ENCODE results near the gene PLEKHG4B. TPM values are rescaled to one million over a fixed set of nuclear protein-coding genes. Genes with fewer than 3 reads are reported as not detected.

The PLEKHG4B gene
- total and polyA plus RNA-seq, 2 of the 8 experiments (the other 6 are each of a cell fraction or from before 2014, with no cell fraction given) = 31.1 to 43.6 TPM

- no peak overlapping the region for H3K23ac ChIP-seq (ENCODE audit: insufficient read length)
- H2BK120ac ChIP-seq (replicated peaks; ENCODE audit: low read depth, low read length) = peak overlapping the region; percentile 3
- no peak for DNase-seq (ENCODE audit: low read depth in 1 of 2, low spot score in 2 of 2)
- no peak overlapping the region for H3K18ac ChIP-seq (ENCODE audit: extremely low read depth, low read length)
- no peak overlapping the region; a peak in 1 of 7 replicates for H3K9ac ChIP-seq (replicated peaks in 1 of 4; ENCODE audit: extremely low read depth in 1 of 4, low read depth in 3 of 4, low read length in 3 of 4)
- no peaks in the 10 kb centered on the region for H3K9me3 ChIP-seq (ENCODE audit: insufficient read depth in 2 of 2, low read depth in 1 of 2, low read length in 1 of 2)
- H3K4me1 ChIP-seq (replicated peaks in 1 of 4; ENCODE audit: control insufficient read depth in 3 of 4, insufficient read depth in 4 of 4, low read length in 3 of 4) = peaks cover 3 to 24% (median 17%) of the 10 kb centered on the region in 4 experiments
- peaks cover 2% of the 10 kb centered on the region; the same call in 1 of the 2 replicates for H3K79me1 ChIP-seq (ENCODE audit: low read depth, low read length)
- no peaks in the 10 kb centered on the region for H3K23me2 ChIP-seq (ENCODE audit: low read depth, low read length)
- ChIA-PET POLR2A (ENCODE audit: partially characterized antibody) (interaction anchor here (0.8 to 5.2 kb wide), 4 partner anchors 9 to 43 kb away, joined by 3 to 65 read pairs (median 6); partner anchors contain the start of gene PLEKHG4B), CTCF (ENCODE audit: partially characterized antibody) (no interaction called here)
- FAIRE-seq = no peak
- H4K8ac ChIP-seq (ENCODE audit: extremely low read depth, insufficient read depth, low read length) = no peak overlapping the region
- no peak overlapping the region for H3K4me3 ChIP-seq (ENCODE audit: extremely low read depth in 1 of 4, insufficient read depth in 2 of 4, low read depth in 3 of 4, low read length in 4 of 4)
- no peak overlapping the region for H2AFZ ChIP-seq (ENCODE audit: low read length)
- peaks cover 0 to 2% of the 10 kb centered on the region in 2 experiments for H4K20me1 ChIP-seq (replicated peaks in 1 of 2; ENCODE audit: control insufficient read depth in 1 of 2, insufficient read depth in 2 of 2, low read length in 2 of 2)
- no peaks in the 10 kb centered on the region for H3K79me2 ChIP-seq (ENCODE audit: control insufficient read depth in 1 of 2, insufficient read depth in 2 of 2, low read length in 2 of 2)
- no peak overlapping the region for H4K5ac ChIP-seq (ENCODE audit: insufficient read length, low read depth, low read length)
- H3K4ac ChIP-seq (replicated peaks; ENCODE audit: insufficient read length, low read depth, low read length) = peak overlapping the region; percentile 94
- peak overlapping the region; percentile 42 to 64; a peak in 3 of 4 replicates for H3K4me2 ChIP-seq (ENCODE audit: insufficient read depth in 1 of 2, low read depth in 2 of 2, low read length in 2 of 2)
- H3K27ac ChIP-seq (ENCODE audit: low read depth, low read length) = no peak overlapping the region
- peak overlapping the region; percentile 16; the same call in 1 of the 2 replicates for H2BK20ac ChIP-seq (ENCODE audit: low read length)
- TF ChIP-seq CBX8 (IDR thresholded peaks at IDR 0.05; ENCODE audit: borderline replicate concordance, low read depth, low read length) (no peak), RFX5 (IDR thresholded peaks at IDR 0.05; ENCODE audit: borderline replicate concordance, low read depth, low read length) (no peak), ASH2L (IDR thresholded peaks at IDR 0.05; ENCODE audit: low read length) (no peak)
- TF ChIP-seq, protein P1, sequence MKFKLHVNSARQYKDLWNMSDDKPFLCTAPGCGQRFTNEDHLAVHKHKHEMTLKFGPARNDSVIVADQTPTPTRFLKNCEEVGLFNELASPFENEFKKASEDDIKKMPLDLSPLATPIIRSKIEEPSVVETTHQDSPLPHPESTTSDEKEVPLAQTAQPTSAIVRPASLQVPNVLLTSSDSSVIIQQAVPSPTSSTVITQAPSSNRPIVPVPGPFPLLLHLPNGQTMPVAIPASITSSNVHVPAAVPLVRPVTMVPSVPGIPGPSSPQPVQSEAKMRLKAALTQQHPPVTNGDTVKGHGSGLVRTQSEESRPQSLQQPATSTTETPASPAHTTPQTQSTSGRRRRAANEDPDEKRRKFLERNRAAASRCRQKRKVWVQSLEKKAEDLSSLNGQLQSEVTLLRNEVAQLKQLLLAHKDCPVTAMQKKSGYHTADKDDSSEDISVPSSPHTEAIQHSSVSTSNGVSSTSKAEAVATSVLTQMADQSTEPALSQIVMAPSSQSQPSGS (IDR thresholded peaks at IDR 0.05; ENCODE audit: low read length) = no peak
- 75% methylated on average over 3 of the region's 13 CpGs; no CpG with 5 or more reads in 1 of the 2 experiments for WGBS, 2 experiments (ENCODE audit: extremely low coverage in 1 of 2, insufficient coverage in 1 of 2, insufficient read length in 1 of 2, insufficient replicate concordance in 2 of 2, low coverage in 1 of 2, low lambda C conversion rate in 2 of 2, missing lambda C conversion rate in 1 of 2)
- peak overlapping the region; percentile 45; the same call in 1 of the 2 replicates for H2AK5ac ChIP-seq (ENCODE audit: low read depth, low read length)
- H2BK12ac ChIP-seq (ENCODE audit: low read depth, low read length) = peak overlapping the region; percentile 92
- no peak overlapping the region for H2BK5ac ChIP-seq (ENCODE audit: low read depth, low read length)
- H3K56ac ChIP-seq (replicated peaks; ENCODE audit: insufficient read length, low read depth, low read length) = no peak overlapping the region
- H2BK15ac ChIP-seq (ENCODE audit: low read length) = no peak overlapping the region
- H3K27me3 ChIP-seq (replicated peaks in 1 of 4; ENCODE audit: control insufficient read depth in 3 of 4, extremely low read depth in 1 of 4, insufficient read depth in 3 of 4, low read length in 3 of 4) = no peaks in the 10 kb centered on the region; a peak in 1 of 7 replicates
- no peaks in the 10 kb centered on the region for H3K36me3 ChIP-seq (ENCODE audit: control insufficient read depth in 2 of 4, insufficient read depth in 4 of 4, low read length in 3 of 4)
- no peak overlapping the region for H4K91ac ChIP-seq (replicated peaks; ENCODE audit: insufficient read length, low read length)
- no peak overlapping the region for H3K14ac ChIP-seq (ENCODE audit: insufficient read length)
Measured at GRCh38 chr5:83029-83428, 8.9 kb upstream of the PLEKHG4B start.
